Measurements from ENCODE around the gene C14orf180.

The C14orf180 gene

DNA sequence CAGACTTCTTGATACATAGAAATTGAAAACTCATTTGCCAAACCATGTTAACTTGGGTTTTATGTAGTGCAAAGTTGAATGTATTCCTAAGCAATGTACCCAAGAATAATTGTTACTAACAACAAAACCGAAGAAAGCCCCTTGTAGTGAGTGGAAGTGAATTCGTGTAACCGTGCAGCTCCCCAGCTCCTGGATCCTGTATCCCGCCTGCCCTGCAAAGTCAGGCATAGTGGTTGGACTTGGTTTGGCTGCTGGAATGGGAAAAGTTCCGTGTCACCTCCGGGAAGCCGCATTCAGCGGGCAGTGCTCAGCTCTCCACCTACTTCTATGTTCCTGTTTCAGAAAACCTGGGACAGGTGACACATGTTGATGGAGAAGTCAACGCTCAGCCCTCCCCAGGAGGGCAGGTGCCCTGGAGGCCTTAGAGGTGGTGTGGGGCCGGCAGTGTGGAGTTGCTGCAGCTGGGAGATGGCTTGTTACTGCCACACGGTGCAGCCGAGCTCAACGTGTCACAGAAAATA is 29.2 kb upstream of the C14orf180 start:
- no peak for DNase-seq (ENCODE audit: low read depth)

DNA sequence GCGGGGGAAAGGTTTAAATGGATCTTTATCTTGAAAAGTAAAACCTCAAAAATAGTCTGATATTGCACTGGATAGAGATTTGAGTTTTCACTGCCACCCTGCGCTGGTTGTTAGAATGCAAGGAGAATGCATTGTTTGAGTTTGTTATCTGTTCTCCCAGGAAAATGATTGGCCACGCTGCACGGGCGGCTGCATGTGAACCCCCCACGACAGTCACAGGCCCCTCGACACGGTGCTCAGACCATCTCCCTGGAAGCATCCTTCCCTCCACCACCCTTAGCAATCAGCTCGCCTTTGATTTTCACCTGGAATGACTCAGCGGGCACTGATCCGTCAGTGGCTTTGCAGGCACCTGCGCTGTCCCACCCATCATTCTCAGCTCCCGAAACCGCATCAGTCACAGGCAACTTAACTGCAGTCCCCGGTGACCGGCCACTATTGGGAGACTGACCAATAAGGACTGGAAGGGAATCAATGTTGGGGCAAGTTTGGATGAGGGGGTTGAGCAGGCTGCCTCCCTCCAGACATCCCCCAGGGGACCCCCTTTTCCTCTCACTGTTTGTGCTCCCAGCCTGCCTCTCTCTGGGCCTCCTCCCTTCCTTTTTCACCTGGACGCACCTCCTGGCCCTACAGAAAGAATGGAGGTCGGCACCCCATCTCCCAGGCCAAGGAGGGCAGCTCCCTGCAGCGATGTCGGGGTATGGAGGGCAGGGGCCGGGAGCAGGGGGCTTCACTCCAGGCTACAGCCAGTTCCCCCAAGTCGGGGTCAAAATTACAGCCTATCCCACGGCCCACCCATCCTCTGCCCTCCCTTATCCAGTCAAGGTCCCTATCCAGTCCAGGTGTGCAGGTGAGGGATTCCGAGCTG is 28.5 kb upstream of the C14orf180 start:
- no peak for DNase-seq (ENCODE audit: low read depth)

DNA sequence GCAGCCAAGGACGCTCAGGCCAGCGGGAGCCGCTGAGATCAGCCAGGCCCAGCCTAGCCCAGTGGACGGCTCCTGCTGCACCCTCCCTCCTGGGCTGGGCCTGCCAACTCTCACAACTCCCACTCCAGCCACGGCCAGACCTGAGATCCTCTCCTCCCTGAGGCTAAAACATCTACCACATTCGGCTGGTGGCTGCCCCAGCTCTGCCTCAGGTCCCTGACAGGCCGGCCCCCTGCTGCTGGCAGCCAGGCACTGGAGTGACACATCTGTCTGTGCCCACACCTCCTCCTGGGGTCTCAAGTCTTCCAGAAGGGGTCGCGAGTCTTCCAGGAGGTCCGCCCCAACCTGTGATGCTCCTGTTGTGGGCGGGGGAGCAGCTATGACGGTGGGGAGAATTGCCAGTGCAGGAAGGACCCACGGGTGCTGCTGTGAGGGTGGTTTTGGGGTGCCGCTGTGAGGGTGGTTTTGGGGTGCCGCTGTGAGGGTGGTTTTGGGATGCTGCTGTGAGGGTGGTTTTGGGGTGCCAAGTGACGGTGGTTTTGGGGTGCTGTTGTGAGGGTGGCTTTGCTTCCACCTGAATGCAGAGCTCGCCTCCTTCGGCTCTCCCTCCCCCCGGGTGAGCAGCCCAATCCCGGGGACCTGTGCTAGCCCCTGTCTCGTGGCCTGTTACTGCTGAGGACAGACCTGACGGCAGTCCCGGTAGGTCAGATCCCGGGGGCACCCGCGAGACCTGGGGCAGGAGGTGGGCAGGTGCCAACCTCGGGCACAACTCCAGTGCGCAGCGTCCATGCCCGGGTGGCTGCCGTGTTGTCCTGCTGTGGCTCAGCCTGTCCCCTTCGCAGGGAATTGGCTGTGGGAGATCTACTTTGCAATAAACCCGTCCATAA is 27.5 kb upstream of the C14orf180 start:
- no peak for DNase-seq (ENCODE audit: low read depth)

DNA sequence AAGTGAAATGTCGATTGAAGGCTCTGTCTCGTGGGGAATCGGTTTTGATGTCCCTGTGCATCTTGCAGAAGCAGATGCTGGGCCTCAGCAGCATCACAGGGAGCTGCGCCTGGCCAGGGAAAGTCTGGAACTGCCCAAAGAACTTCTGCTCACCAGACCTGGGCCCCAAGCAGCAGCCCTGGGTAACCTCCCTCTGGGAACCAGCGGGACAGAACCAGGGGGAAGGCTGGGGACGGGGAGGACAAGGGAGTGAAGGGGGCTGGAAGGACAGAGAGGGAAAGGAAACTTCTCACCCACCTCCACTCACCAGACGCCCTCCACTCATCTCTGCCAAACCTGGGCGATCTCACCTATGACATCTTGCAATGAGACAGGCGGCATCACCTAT is 26.8 kb upstream of the C14orf180 start:
- DNase-seq (ENCODE audit: low read depth), result no peak

DNA sequence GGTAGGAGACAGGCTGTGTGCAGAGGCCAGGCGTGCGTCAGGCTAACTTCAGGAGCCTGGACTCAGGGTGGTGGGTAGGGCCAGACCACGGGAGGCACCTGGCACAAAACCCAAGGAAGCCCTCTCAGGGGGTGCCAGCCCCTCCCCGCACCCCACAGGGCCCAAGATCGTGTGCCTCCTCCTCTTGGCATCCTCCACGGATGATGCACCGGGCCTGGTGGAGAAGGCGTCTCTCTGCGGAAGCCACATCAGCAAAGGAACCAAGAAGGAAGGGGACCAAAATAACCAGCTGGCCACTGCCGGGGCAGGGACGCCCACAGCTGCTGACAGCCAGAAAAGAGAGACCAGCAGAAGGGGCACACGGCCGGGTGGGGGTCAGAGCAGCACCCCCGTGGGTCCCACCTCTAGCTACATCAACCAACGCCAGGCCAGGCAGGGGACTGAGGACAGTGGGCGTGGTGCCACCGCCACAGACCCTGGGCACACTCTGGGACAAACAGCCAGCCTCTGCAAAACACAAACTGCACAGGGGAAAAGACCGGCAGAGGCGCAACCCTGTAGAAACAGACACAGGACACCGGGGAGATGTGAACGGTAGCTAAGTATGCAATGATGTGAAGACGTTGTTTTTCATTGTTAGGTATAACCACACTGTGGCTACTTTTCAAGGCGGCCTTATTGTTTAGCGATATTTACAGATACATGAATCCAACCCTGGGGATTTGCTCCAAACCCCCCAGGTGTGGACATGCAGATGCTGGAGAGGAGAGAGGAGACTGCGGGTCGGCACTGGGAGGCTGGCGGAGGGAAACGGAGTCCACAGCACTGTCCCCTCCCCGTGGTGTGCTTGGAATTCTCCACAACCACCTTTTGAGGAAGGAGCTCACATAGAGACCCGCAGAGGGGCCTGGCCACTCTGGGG is 26.1 kb upstream of the C14orf180 start:
- no peak for DNase-seq (ENCODE audit: low read depth)

DNA sequence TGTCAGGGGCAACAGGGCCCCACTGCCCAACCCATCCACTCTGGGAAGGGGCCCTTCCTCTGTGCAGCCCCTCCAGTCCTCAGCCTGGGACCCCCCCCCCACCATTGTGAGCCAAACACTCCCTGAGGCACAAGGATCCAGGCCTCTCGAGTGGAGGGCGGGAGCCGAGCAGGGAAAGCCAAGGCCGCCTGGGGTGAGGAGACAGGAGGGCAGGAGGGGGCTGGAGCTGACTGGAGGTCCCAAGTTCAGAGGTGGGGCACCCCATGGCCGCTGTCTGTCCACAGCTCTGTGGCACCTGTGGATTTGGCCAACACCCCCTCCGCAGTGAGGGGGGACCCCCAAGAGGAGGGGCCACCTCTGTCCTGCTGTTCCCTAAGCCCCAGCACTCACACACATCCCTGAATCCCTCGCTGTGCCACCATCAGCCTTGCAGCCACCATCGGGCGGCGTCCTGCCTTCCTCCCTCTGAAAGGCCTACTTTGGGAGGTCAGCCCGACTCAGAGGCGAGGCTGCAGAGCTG is 25.4 kb upstream of the C14orf180 start:
- DNase-seq (ENCODE audit: low read depth), result no peak

DNA sequence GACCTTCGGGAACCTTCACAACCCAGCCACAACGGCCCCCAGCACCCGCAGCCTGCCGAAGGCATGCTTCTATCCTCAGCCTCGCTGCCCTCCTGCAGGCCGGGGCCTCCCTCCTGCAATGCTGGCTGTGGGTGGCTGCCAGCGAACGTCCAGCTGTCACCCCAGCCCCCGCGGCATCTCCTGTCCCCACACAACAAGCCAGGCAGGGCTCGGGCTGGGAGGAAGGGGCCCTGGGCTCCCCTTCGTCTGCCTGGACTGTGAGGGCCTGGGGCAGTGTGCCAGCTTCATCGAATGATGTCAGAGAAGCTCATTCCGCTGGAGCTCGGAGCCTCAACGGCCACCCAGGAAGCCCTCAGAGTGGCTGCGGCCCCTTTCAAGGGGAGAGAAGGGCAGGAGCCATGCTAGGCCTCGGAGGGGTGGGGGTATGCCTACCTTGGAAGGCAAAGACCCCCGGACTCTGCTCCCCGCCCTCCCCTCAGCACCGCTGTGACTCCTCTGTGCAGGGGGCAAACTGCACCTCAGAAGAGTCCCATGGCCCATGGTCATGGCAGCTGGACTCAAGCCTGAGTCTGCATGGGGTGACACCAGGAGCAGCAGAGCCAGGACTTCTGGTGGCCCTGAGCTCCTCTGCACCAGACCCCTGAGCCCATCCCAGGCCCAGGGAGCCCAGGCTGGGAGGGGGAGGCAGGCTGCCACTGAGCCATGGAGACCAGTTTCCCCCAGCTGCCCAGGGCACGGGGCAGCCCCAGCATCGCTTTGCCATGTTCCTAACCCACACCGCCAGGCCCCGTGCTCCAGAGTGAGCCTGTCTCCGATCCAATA is 24.7 kb upstream of the C14orf180 start:
- no peak for DNase-seq (ENCODE audit: low read depth)

DNA sequence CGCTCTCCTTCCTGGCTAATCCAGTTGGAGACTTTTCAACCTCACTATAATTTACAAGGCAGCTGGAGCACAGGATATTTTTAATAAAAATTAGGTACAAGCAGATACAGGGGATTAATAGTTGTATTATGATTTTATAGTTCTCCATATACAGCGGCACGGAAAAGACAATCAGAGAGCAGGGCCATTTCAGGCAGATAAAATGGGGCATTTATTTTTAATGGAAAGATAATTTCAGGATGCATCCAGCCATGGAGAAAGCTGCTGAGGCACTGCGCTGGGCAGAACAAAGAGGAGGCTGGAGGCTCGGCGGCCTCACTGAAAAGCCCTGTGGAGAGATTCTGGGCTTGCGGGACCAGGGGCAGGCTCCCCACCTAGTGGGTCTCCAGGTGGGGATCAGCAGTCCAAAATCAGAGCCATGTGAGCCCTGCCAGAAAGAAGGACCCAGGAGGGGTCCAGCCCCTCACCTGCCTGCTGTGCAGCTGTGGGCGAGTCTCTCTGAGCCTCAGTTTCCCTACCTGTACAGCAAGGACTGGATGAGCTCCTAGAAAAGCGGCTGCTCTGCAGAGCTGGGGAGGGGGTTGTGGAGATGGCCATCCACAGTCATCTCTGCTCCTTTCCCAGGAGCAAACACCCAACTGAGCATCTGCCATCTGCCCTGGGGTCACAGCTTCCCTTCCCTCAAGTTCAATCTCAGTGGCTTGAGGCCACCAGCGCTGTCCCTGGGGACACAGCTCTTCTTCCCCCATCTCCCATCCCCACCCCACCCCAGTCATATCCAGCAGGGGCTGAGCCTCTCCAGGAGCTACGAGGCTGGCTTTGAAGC is 23.9 kb upstream of the C14orf180 start:
- DNase-seq (ENCODE audit: low read depth), result no peak

DNA sequence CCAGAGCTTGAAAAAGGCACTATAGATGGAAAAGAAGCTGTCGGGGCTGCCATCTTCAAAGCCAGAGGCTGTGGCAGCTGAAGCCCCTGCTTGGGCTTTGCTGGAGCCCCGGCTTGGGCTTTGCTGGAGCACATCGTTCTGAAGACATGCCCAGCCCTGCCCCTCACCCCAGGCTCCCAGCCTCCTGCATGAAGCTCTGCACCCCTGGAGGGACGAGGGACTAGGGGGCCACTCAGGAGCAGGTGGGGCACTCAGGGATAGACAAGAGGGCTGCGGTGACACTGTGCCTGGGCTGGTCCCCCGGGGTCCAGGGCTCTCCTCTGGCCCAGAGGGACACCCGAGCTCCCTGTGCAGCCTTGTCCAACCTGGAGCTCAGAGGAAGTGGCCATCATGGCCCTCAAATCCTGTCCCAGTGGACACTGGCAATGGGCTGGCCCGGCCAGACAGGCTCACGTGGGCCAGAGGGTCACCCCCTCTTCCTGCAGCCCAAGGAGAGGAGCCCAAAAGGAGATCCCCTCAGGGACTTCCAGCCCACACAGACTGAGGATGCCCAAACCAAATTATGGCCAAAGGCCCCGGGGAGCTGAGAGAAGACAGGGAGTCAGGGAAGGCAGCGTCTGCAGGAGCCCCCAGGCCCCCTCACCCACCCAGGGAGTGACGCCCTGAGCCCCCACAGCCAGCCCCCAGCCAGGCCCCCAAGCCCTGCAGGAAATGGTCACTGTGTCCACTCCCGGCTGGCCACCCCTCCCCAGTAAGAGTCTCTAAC is 23.1 kb upstream of the C14orf180 start:
- DNase-seq (ENCODE audit: low read depth), result no peak

DNA sequence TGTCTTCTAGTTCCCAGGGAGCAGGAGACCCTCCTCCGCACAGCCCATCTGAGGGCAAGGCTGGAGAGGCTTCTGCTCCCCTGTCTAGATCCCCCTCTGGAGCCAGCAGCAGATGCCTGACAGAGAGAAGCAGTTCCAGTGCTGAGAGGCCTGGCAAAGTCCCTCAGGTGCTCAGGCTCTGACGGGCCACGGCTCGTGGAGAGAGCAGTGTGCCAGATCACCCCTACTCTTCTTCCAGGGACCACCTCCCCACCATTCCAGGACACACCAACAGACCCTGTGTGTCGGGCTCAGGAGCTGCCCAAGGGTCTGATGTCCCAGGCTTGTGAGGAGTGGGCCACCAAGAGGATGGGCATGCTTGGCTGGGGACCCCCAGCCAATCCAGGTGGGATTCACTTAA is 22.5 kb upstream of the C14orf180 start:
- no peak for DNase-seq (ENCODE audit: low read depth)

DNA sequence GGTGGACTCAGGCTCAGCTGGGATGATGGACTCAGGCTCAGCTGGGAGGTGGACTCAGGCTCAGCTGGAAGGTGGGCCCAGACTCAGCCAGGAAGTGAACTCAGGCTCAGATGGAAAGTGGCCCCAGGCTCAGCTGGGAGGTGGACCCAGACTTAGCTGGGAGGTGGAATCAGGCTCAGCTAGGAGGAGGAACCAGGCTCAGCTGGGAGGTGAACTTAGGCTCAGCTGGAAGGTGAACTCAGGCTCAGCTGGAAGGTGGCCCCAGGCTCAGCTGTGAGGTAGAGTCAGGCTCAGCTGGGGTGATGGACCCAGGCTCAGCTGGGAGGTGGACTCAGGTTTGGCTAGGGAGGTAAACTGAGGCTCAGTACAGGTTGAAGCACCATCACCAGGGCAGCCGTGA is 21.8 kb upstream of the C14orf180 start:
- DNase-seq (ENCODE audit: low read depth), result no peak

DNA sequence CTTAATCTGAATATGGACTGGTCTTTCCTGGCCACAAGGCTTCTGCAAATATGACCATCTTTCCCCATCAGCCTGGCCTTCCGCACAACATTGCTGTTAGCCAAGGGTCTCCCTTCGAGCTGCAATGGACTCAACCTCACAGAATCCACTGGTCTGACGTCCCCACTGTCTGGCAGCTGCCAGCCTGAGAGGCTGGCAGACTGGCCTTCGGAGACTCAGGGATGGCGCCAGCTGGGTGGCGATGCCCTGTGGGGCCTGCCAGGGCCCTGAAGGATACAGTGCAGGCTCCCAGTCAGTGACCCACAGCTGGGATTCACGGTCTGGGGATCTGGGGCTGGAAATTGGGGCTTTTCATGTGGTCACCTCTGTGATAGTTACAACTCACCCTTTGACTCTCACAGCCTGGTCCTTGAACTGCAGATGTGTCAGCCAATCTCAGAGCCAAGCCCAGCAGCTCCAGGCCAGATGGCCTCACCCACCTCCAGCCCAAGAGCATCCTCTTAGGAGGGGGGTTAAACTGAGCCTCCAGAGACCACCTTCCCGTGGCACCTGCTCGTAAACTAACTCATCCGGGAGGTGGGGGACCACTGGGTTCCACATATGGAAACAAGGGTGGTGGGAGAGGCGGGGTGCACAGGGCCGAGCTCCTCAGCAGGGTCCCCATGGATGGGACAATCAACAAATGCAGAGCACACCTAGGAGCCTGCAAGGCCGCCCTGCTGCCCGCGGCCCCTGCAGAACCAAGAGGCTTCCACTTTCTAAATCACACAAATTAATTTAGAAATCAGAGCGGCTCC is 21.1 kb upstream of the C14orf180 start:
- DNase-seq (ENCODE audit: low read depth), result no peak

DNA sequence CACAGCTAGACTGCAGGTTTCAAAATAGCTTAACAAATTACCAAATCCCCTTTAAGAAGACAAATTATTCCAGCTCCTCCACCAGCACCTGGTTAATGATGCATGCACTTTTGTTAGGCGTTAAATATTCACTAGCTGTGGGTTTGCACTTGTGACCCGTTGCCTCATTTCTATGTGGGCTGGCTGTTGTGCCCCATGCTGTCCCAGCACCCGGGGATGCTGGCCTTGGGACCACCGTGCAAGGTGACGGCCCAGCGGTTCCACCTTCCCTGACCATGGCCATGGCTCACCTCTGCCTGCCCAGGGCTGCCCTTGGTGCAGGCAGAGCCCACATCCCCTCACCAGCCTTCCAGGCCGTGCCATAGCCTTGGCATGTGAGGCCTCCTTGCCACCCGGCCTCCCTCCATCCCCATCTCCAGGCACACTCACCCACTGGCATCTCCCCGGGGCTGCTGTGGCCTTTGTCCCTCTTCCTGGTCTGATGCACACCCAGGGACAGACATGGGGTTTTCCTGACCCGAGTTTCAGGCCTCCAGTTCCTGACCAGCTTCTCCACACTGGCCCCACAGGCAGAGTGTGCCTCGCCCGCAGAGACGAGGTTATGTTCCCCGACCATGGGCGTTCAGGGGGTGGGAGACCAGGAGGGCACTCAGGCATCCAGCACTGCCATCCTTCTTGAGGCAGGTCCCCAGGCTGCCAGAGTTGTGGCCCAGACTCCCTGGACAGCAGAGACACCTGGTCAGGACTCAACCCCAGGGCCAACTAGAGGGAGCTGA is 20.3 kb upstream of the C14orf180 start:
- no peak for DNase-seq (ENCODE audit: low read depth)

DNA sequence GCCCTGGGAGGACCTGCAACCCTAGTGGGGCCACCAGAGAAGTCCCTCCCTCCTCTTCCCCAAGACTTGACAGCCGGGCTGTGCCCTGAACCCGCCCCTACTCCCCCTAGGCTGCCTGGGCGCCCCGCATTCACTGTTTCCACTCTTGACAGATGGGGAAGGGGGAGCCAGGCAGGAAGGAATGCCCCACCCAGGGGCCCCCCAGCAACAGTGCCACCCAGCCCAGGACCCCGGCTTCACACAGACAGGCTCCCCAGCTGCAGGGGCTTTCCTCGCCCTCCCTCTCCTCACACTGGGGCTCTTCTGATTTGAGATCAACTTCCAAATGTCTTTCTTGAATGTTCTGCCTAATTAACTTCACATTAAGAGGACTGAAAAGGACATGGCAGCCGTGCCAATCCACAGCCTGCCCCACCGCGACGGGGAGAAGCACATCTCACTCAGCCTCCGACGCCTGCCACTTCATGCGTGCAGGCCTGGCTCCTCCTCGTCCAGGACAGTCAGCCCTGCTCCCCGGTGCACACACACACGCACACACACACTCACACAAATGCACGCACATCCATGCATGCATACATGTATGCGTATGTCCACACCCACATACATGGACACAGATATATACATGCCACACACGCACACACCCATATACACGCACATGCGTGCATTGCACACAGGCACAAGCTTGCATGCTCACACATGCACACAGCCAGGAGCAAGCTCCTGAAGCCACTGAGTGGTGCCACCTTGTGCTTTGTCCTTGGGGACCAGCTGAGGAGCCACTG is 19.6 kb upstream of the C14orf180 start:
- no peak for DNase-seq (ENCODE audit: low read depth)

DNA sequence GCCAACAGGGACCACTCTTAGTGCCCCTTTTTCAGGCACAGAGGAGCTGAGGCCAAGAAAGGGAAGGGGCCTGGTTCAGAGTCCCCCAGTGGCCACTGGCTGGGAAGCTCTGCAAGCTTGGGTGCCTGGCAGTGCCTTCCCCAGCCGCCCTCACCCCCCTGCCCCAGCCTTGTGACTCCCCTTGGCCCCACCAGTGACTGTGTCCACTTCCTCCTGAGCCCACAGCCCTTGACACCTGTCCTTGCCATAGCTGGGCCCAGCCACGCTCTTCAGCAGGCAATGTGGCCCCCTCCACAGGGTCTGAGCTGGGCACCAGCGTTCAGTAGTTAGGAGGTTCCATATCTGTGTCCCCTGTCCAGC is 19.0 kb upstream of the C14orf180 start:
- DNase-seq (ENCODE audit: low read depth), result no peak

DNA sequence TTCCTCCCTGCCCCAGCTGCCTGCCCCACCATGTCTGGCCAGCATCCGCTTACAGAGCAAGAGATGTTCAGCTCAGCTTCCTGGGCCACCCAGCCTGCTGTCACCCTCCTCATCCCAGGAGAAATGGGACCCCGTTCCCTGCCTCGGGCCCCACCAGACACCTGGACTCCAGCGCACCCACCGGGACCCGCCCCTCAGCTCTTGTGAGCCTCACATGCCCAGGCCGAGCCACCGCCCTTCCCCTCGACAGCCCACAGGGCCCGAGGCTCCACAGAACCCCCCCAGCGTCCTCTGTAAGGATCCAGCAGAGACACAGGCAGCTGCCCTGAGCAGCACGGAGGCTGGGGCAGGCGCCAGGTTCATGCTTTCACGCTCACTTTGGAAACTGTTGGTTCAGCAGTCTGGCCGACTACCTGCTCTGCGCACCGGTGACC is 18.4 kb upstream of the C14orf180 start:
- DNase-seq (ENCODE audit: low read depth), result no peak

All from GM04503 (cell line).